Activated CD4-positive, CD25-positive, alpha-beta regulatory T cell treated with anti-CD3 and anti-CD28 coated beads, Interleukin-2, amount 50 U/mL, for 72 hours (primary cell): Measurements from ENCODE around the gene SORD.
"Not testable (repeated sequence)": the region's sequence is repeated elsewhere in the genome, so short reads cannot be mapped to it uniquely, and the experiment has no call there.

Experiments used
- DNase-seq: peaks from one replicate; pipeline ENCODE4 v3.0.0; 2021

The SORD gene

GRCh38 chr15:45069942-45070360 lies 47.0 kb downstream of the SORD start:
- DNase-seq: not testable (repeated sequence)

DNA sequence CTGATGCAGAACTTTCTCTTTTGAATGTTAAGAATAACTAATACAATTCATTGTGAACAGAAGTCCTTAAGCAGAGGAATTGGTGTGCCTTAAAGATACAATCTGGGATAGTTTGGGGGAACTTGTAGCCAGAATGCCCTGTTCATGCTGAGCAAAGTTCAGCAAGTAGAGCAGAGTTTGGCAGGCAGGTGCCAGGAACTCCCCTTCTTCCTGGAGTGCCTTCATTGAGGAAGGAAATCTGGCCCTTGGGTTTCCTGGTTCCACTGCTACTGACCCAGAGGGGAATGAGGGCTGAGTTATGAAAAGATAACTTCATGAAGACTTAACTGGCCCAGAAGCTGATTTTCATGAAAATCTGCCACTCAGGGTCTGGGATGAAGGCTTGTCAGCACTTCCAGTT lies 50.6 kb downstream of the SORD start:
- not testable (repeated sequence) for DNase-seq

GRCh38 chr15:45075440-45076320 lies 52.7 kb downstream of the SORD start:
- not testable (repeated sequence) for DNase-seq

- not testable (repeated sequence) for DNase-seq
These were observed 54.4 kb downstream of the SORD start for GRCh38 chr15:45077391-45077790.

DNA sequence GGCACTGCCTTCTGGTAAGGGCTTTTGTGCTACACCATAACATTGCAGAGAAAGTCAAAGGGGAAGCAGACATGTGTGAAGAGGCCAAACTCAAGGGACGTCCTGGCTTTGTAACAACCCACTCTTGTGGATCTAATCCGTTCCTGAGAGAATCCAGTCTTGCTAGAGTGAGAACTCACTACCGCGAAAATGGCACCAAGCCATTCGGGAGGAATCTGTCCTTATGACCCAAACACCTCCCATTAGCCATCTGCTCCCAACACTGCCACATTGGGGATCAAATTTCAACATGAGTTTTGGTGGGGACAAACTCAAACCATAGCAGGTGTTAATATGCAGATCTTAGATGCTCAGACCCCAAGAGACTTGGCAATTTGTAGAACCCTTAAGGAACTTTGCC lies 56.2 kb downstream of the SORD start:
- not testable (repeated sequence) for DNase-seq

DNA sequence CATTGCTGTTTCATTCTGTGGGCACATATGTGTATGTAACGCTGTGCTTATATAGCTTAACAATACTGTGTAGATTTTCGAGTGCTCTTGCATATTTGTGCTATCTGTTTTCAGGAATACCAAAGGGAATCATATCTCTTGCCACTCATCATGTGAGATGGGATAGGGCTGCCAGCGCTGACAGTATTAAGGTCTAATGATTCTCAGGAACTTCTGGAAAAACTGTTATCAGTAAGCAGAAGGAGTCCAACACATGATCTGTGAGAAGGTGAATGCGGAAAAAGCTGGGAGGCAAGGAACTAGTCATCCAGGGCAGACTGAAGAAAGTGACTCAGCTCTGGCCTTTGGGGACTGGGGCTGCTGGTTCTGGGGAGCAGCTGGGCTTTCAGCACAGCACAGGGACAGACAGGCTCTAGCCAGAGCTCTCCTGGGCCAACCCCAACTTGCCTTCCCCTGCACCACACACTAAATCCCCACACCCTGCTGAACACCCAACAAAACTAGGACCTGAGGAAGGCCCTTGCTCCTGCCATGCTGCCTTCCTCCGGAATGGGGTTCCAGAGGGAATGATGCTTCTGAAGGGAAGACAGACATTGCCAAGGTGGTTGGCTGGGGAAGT lies 56.7 kb downstream of the SORD start:
- DNase-seq: not testable (repeated sequence)

- DNase-seq: not testable (repeated sequence)
These were observed 57.6 kb downstream of the SORD start for GRCh38 chr15:45080593-45080992.

DNA sequence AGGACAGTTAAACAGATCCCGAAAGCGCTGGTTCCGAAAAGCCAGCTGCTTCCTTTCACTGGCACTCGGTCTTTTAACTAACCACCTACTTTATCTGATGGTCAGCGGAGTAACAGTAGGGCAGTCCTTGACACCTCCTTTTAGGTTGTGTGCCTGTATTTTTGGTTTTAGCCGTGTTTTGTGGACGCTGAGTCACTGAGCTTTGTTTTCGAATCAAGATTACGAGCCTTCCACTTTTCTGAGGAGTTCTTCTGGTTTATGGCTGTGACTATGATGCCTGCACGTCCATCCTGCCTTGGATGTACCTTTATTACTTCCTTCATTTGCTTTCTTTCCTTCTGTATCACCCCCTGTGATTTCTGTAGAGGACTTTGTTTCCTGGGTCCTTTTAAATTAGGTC lies 59.4 kb downstream of the SORD start:
- DNase-seq: not testable (repeated sequence)

- DNase-seq: no peak
These were observed 60.2 kb downstream of the SORD start for GRCh38 chr15:45083223-45083622.

GRCh38 chr15:45084163-45084562 lies 61.2 kb downstream of the SORD start:
- no peak for DNase-seq

DNA sequence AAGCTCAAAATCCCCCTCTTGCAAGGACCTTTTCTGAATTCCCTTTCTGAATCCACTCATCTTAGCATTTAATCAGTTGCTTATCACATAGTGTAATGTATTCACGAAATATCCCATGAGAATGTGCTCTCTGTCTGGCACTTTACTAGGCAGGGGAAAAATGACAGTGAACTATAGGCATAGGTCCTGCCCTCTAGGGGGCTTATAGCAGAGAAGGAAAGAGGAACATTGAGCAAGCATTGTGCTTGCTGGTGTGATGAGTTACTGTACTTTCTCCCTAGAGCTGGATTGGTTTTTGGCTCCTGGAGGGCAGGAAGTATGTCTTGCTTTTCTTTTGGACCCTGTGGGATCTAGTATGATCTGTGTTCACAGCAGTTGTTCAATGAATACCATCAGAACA lies 64.5 kb downstream of the SORD start:
- no peak for DNase-seq

- no peak for DNase-seq
These were observed 66.1 kb downstream of the SORD start for GRCh38 chr15:45088801-45089711.

DNA sequence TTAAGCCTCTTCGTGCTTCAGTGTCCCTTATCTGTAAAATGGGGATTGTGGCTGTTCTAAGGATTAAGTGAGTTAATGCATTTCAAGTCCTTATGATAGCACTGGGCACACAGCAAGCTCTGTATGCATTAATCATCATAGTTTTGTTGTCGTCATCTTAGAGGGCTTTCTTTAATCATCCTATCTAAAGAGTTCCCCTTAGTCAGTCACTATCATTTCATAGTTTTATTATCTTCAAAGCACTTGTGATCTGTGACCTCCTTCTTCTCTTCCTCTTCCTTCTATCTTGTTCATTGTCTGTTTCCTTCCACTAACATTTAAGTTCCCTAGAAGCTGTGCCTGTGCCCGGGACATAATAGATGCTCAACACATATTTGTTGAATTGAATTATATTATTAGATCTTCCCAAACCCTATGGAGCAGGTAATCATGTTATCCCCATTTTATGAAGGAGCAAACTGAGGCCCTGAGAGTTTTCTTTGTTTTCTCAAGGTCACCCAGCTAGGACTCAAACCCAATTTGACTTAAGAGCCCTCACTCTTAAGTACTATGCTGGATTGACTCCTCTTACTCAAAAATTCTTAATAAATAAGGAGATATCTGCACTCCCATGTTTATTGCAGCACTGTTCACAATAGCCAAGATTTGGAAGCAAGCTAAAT lies 66.8 kb downstream of the SORD start:
- DNase-seq: no peak

DNA sequence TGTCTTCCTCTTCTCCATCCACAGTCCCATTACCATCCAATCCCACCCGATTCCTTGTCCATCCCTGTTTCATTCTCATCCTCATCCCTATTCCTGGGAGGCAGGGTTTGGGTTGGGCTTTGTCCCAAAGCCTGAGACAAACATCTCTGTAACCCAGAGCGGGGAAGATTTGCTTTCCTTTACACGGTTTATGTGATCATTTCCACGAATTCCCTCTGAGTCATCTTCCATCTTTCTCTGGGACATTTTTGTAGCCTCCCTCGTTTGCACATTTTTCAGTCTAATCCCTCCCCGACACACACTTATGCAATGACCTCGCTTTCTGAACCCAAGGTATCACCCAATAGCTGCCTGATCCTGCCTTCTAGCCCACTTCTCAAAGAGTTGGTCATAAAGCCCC lies 68.2 kb downstream of the SORD start:
- no peak for DNase-seq

- DNase-seq: no peak
These were observed 68.6 kb downstream of the SORD start for GRCh38 chr15:45091576-45091975.

DNA sequence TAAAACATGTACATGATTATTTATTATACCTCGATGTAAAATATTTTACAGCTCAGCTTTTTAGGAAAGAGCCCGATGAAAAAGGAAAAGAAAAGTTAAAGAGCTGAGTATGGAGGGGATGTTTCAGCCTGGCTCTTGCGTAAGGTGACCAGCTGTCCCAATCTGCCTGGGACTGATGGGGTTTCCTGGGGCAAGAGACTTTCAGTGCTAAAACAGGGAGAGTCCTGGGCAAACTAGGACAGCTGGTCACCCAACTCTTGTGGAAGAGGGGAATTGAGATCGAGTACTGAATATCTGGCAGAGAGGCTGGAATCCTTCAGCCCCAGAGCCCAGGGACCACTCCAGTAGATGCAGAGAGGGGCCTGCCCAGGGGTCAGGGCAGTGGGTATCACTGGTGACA lies 70.0 kb downstream of the SORD start:
- DNase-seq: no peak

DNA sequence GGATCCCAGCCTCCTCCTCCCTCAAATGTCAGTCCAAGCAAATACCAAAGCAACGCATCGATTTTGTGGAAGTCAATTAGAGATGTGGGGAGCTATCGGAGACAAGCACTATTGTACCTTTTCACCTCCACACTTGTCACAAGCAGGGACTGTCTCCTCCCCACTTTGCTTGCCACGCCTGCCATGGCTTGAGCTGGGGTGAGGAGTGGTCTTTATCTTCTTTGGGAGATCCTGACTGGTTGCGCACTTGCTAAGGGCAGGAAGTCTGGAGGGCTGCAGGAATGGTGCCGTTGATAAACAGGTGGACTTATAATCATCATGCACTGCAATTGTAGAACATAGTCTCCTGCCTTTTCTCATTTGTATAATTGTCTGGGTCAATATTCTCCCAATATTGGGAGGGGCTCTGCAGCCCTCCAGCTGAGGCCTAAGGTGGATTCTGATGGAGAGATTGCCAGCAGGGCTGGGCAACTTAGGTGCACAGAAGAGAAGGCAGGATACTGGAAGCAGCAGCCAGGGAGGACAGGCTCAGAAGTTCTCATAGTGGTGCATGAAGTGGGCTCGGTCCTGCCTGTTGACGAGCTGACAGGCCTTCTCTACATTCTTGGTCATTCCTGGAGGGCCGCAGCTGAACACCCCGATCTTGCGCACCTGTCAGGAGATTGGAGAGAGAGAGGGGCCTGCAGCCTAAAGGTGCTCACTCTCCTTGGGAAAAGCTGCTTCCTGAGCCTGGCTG lies 70.8 kb downstream of the SORD start:
- no peak for DNase-seq

DNA sequence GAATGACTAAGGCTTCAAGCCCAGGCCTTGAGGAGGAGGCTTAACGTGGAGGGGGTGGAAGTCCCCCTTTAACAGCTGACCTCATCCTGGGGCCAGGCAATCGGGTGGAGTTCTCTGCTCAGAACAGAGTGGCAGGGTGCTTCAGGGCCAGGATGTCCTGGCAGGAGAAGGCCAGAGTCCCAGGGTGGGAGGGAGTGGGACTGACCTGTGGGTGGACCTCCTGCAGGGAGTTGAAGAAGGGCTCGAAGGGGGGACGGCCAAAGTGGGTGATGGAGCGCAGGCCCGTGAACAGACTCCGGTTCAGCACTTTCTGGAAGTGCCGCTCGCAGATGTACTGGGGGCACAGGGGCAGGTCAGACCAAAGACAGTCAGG lies 71.3 kb downstream of the SORD start:
- no peak for DNase-seq

DNA sequence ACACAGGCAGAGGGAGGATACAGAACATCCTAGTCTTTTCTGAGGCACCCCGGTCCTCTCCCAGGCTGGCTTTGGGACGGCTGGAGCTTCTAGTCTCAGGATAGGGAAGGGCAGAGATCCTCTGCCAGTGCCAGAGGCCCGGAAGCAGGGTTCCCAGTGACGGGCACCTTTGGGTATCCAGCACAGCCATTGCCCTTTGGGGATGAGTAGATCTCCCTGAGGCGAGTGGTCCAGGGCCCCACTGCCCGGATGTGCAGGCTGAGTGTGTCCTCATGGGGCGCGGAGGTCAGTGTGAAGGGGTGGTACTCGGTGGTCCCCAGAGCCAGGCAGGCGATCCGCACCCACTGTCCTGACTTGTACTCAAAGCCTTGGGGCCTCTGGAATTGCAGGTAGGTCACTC lies 72.7 kb downstream of the SORD start:
- DNase-seq: no peak

DNA sequence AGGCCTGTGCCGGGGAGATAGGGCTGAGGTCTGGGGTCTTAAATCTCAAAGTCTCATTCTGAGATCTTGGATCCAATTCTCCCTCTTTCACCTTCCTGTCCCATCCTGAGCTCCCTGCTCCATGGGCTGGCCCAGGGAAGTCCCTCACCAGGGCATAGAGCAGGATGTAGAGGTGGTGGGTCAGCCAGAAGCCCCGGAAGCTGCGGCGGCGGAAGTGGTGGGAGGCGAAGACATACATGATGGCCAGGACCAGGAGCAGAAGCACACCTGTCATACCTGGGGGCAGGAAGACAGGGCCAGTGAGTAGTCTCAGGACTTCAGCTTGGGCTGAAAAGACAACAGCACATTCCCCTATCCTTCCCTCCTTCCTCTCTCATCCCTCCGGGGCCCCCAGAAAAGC lies 74.5 kb downstream of the SORD start:
- DNase-seq: no peak

DNA sequence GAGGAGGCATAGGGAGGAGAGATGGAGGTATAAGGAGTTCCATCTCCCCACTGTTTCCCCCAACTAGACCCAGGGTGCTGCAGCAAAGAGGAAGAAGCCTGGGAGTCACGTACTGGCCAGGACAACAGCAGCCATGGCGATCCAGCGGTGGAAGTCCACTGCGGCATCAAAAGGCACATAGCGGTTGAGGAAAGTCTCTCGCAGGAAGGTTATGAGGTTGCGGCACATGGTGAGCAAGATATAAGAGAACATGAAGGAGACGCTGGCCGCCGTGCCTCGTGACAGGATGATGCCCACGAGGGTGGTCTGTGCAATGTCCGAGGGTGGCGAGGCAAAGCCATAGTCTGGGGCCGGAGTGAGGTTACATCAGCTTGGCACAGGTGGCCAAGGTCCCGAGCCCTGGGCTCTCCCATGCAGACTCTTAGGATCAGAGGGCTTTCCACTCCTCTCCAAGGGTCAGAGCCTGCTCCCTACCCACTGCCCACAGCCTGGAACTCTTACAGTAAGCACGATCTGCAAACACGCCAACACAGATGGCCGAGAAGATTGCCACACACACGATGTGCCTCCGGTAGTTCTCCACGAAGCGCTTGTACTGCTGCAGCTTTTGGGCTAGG lies 76.7 kb downstream of the SORD start:
- DNase-seq: no peak
